ENCODE data around the gene PCDHGB4.
"Not testable (repeated sequence)": the region's sequence is repeated elsewhere in the genome, so short reads cannot be mapped to it uniquely, and the experiment has no call there.

The PCDHGB4 gene

GRCh38 chr5:141387557-141388311 is at the start of gene PCDHGB4:
PCDHGB4 (plus strand) TSS chr5:141387698; CDS start chr5:141387885, 187 bp downstream.
- DNase-seq (ENCODE audit: low read depth in 2 of 2) = not testable (repeated sequence)

DNA sequence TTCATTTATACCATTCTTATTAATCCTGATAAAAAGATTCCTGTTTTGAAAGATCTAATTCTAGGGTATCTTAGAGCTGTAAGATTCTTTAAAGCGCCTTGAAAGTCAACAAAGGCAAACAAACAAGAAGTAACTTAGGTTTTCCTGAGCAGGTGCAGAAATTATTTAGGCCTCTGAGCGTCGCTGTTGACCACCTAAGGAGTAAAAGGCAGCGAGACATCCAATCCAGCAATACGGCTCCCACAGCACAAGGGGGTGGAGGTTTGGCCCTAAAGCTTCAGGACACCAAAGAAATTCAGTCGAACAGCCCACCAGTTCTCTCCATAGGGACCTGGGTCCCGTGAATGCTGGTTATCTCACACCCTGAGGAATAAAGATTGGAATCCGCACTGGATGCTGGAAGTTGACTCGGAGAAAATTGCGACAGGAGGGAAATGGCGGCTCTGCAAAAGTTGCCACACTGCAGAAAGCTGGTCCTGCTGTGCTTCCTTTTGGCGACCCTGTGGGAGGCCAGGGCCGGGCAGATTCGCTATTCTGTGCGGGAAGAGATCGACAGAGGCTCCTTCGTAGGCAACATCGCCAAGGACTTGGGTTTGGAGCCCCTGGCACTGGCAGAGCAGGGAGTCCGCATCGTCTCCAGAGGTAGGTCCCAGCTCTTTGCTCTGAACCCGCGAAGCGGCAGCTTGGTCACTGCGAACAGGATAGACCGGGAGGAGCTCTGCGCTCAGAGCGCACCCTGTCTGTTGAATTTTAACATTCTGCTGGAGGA is 48.8 kb upstream of the PCDHGB4 start, which contains the start of gene PCDHGA2:
Gene PCDHGA2 (plus strand): TSS at position 223 of the 769 bp plus-strand sequence.
- DNase-seq (ENCODE audit: low read depth in 2 of 2) = no peak

GRCh38 chr5:141340781-141341354 is 46.6 kb upstream of the PCDHGB4 start:
- not testable (repeated sequence) for DNase-seq (ENCODE audit: low read depth in 2 of 2)

GRCh38 chr5:141342773-141343172 is 44.7 kb upstream of the PCDHGB4 start:
- DNase-seq (ENCODE audit: low read depth in 2 of 2) = no peak

DNA sequence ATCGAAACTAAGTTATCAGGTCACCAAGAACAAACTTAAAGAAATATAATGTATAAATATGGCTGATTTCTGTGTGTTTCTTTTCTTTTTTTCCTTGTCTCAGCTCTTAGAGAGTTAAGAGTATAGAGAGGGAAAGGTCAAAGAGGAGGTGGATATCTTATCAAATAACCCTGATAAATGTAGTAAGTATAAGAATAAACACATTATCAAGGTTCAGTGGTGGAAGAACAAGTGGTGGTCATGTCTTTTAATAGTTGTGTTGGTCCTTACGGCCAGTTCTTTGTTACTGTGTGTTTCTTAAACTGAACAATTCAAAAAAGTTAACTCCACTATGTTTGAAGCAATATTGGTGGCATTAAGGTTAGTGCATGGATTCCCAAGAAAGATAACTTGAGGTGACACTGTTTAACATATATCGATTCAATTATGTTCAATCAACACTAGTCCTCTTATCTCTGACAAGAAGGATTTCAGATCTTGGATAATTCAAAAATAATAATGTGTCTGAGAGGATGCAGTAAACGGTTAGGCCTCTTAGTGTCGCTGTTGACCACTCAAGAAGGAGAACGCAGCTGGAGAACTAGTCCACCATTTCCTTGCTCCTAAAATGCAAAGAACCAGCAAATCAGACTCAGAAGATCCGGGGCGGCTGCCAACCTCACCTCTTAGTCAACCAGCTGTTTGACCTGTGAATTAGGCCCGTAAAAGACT is 44.1 kb upstream of the PCDHGB4 start, which contains the start of gene PCDHGA3:
Gene PCDHGA3 (plus strand): TSS at position 588 of the 711 bp plus-strand sequence. CDS start 205 bp downstream, outside the sequence.
- DNase-seq (ENCODE audit: low read depth in 2 of 2) = no peak

DNA sequence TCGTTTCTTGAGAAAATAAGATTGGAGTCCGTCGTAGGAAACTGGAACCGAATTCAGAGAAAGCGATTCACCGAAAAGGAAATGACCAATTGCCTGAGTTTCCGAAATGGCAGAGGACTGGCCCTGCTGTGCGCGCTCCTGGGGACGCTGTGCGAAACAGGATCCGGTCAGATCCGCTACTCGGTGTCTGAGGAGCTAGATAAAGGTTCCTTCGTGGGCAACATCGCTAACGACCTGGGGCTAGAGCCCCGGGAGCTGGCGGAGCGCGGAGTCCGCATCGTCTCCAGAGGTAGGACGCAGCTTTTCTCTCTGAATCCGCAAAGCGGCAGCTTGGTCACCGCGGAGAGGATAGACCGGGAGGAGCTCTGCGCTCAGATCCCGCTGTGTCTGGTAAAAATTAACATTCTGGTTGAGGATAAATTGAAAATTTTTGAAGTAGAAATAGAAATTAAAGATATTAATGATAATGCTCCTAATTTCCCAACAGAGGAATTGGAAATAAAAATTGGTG is 43.5 kb upstream of the PCDHGB4 start:
- DNase-seq (ENCODE audit: low read depth in 2 of 2) = no peak

- DNase-seq (ENCODE audit: low read depth in 2 of 2) = no peak
Measured at GRCh38 chr5:141345327-141345726, 42.2 kb upstream of the PCDHGB4 start.

DNA sequence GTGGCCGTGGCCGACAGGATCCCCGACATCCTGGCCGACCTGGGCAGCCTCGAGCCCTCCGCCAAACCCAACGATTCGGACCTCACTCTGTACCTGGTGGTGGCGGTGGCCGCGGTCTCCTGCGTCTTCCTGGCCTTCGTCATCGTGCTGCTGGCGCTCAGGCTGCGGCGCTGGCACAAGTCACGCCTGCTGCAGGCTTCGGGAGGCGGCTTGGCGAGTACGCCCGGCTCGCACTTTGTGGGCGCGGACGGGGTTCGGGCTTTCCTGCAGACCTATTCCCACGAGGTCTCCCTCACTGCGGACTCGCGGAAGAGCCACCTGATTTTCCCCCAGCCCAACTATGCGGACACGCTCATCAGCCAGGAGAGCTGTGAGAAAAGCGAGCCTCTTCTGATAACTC is 41.5 kb upstream of the PCDHGB4 start:
- DNase-seq (ENCODE audit: low read depth in 2 of 2) = not testable (repeated sequence)

GRCh38 chr5:141349917-141350619 is 37.4 kb upstream of the PCDHGB4 start, which contains the start of gene PCDHGB1:
PCDHGB1 (plus strand) TSS chr5:141350099; CDS start chr5:141350261, 162 bp downstream.
- no peak for DNase-seq (ENCODE audit: low read depth in 2 of 2)

- DNase-seq (ENCODE audit: low read depth in 2 of 2) = no peak
Measured at GRCh38 chr5:141351591-141351990, 35.9 kb upstream of the PCDHGB4 start.

GRCh38 chr5:141354900-141355469 is 32.5 kb upstream of the PCDHGB4 start, which contains the start of gene PCDHGA4:
PCDHGA4 (plus strand) TSS chr5:141355021; CDS start chr5:141355108, 87 bp downstream.
- DNase-seq (ENCODE audit: low read depth in 2 of 2) = no peak

DNA sequence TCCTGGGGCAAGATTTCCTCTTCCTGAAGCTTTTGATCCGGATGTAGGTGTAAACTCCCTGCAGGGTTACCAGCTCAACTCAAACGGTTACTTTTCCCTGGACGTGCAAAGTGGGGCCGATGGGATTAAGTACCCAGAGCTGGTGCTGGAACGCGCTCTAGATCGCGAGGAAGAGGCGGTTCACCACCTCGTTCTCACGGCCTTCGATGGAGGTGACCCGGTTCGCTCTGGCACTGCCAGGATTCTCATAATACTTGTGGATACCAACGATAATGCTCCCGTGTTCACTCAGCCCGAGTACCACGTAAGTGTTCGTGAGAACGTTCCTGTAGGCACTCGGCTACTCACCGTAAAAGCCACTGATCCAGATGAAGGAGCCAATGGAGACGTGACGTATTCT is 31.9 kb upstream of the PCDHGB4 start:
- no peak for DNase-seq (ENCODE audit: low read depth in 2 of 2)

DNA sequence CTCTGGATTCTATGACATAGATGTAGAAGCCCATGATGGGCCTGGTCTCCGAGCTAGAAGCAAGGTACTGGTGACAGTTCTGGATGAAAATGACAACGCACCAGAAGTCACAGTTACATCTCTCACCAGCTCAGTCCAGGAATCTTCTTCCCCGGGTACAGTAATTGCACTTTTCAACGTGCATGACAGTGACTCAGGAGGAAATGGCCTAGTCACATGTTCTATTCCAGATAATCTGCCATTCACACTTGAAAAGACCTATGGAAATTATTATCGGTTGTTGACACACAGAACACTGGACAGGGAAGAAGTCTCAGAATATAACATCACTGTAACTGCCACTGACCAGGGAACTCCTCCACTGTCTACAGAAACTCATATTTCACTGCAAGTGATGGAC is 31.4 kb upstream of the PCDHGB4 start:
- DNase-seq (ENCODE audit: low read depth in 2 of 2) = no peak

GRCh38 chr5:141356950-141357349 is 30.5 kb upstream of the PCDHGB4 start:
- DNase-seq (ENCODE audit: low read depth in 2 of 2) = no peak

DNA sequence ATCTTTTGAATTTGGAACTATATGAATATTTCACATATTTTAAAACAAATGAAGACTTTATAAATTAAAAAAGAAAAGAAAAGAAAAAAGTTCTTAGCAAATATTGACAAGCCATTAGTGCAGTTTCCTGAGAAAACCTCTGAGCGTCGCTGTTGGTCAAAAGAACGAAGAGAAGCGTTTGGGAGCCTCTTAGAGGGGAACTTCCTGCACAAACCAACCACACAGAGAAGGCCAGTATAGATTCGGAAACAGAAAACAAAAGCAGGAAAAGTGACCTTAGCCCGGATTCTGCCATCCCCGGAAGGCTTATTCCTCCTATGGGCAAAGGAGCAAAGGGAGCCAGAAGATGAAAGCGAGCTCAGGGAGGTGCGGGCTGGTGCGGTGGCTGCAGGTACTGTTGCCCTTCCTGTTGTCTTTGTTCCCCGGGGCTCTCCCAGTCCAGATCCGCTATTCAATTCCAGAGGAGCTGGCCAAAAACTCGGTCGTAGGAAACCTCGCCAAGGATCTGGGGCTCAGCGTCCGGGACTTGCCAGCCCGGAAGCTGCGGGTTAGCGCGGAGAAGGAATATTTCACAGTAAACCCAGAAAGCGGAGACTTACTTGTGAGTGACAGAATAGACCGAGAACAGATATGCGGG is 27.6 kb upstream of the PCDHGB4 start, which contains the start of gene PCDHGB2:
Gene PCDHGB2 (plus strand): TSS at position 205 of the 637 bp plus-strand sequence. CDS start 142 bp downstream, at position 347.
- no peak for DNase-seq (ENCODE audit: low read depth in 2 of 2)

DNA sequence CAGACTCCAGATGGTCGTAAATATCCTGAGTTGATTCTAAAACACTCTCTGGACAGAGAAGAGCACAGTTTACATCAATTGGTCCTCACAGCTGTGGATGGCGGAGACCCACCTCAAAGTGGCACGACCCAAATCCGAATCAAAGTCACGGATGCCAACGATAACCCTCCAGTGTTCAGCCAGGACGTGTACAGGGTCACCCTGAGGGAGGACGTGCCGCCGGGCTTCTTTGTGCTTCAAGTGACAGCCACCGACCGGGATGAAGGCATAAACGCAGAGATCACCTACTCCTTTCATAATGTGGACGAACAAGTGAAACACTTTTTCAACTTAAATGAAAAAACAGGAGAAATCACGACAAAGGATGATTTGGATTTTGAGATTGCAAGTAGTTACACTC is 26.8 kb upstream of the PCDHGB4 start:
- DNase-seq (ENCODE audit: low read depth in 2 of 2) = no peak

GRCh38 chr5:141362719-141363118 is 24.8 kb upstream of the PCDHGB4 start:
- no peak for DNase-seq (ENCODE audit: low read depth in 2 of 2)

DNA sequence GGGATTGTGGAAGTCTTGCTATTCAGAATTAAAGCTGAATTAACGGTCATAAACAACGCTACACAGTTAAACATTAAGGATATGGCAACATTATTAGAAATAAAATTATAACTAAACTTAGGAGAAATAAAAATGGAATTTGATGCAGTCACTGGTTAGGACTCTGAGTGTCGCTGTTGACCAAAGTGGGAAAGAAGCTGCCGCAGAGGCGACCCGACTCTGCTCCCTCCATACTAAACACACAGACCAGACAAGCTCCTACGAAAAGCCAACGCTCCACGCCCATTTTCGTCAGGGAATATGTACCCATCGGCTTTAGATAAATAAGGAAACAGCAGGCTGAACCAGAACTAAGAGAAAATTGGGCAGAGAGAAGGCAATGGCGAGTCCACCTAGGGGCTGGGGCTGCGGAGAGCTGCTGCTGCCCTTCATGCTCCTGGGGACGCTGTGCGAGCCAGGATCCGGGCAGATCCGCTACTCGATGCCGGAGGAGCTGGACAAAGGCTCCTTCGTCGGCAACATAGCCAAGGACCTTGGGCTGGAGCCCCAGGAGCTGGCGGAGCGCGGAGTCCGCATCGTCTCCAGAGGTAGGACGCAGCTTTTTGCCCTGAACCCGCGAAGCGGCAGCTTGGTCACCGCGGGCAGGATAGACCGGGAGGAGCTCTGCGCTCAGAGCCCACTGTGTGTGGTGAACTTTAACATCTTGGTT is 23.4 kb upstream of the PCDHGB4 start, which contains the start of gene PCDHGA5:
Gene PCDHGA5 (plus strand): TSS at position 211 of the 709 bp plus-strand sequence. CDS start 169 bp downstream, at position 380.
- no peak for DNase-seq (ENCODE audit: low read depth in 2 of 2)

Measured in stimulated activated CD8-positive, alpha-beta memory T cell treated with anti-CD3 and anti-CD28 coated beads, Interleukin-7, amount 100 ng/mL, for 1 hour (primary cell).